GM19240 (cell line): ENCODE data around the gene GRAP2.
"Not testable (repeated sequence)": the region's sequence is repeated elsewhere in the genome, so short reads cannot be mapped to it uniquely, and the experiment has no call there.

Source experiments
- DNase-seq: peaks from one replicate; pipeline ENCODE4 v3.0.0; 2011; ENCODE audit warnings: low spot score; ENCODE audit not compliant: insufficient read length

GRAP2 gene

GRCh38 chr22:39900306-39901227, at the start of gene GRAP2:
Gene GRAP2 (plus strand): TSS chr22:39901084. CDS start chr22:39947107, 46,023 bp downstream.
- peak; percentile 33 for DNase-seq

GRCh38 chr22:39851606-39852315, 49.1 kb upstream of the GRAP2 start:
- DNase-seq, result no peak

GRCh38 chr22:39852799-39853198, 48.1 kb upstream of the GRAP2 start:
- no peak for DNase-seq

- no peak for DNase-seq
Measured at GRCh38 chr22:39856588-39856987, 44.3 kb upstream of the GRAP2 start.

GRCh38 chr22:39859903-39860588, 40.8 kb upstream of the GRAP2 start:
- DNase-seq, result no peak

GRCh38 chr22:39868741-39869140, 32.1 kb upstream of the GRAP2 start:
- no peak for DNase-seq

- DNase-seq, result not testable (repeated sequence)
Measured at GRCh38 chr22:39869797-39870196, 31.1 kb upstream of the GRAP2 start.

GRCh38 chr22:39871008-39871798, 29.7 kb upstream of the GRAP2 start:
- no peak for DNase-seq

GRCh38 chr22:39872548-39872947, 28.3 kb upstream of the GRAP2 start:
- DNase-seq, result no peak

- DNase-seq, result no peak
Measured at GRCh38 chr22:39873965-39874364, 26.9 kb upstream of the GRAP2 start.

GRCh38 chr22:39875176-39875885, 25.6 kb upstream of the GRAP2 start:
- not testable (repeated sequence) for DNase-seq

- no peak for DNase-seq
Measured at GRCh38 chr22:39877079-39877845, 23.6 kb upstream of the GRAP2 start.

GRCh38 chr22:39880722-39881121, 20.2 kb upstream of the GRAP2 start:
- no peak for DNase-seq

GRCh38 chr22:39883057-39883456, 17.8 kb upstream of the GRAP2 start:
- DNase-seq, result no peak

GRCh38 chr22:39889924-39890323, 11.0 kb upstream of the GRAP2 start:
- not testable (repeated sequence) for DNase-seq

GRCh38 chr22:39893526-39893925, 7.4 kb upstream of the GRAP2 start, which contains the start of gene ENTHD1:
Gene ENTHD1 (minus strand): TSS chr22:39893760. CDS start chr22:39887748, 6,012 bp downstream.
- no peak for DNase-seq

GRCh38 chr22:39894554-39895092, 6.3 kb upstream of the GRAP2 start:
- DNase-seq, result no peak

GRCh38 chr22:39895682-39896081, 5.2 kb upstream of the GRAP2 start:
- no peak for DNase-seq

GRCh38 chr22:39896313-39896996, 4.4 kb upstream of the GRAP2 start:
- DNase-seq, result no peak
